ENCODE measurements around the gene AGAP1. TPM values are rescaled to one million over a fixed set of nuclear protein-coding genes. Genes with fewer than 3 reads are reported as not detected.

AGAP1 gene
- total and polyA plus RNA-seq, 7 donors, result 4.2 to 21.6 (median 16.6) TPM

GRCh38 chr2:235555371-235555770, 61.5 kb downstream of the AGAP1 start:
- Histone ChIP-seq H3K9me3 (no peaks in the 10 kb centered on the region), H3K36me3 (ENCODE audit: insufficient read depth in 1 of 2, low read depth in 1 of 2) (no peaks in the 10 kb centered on the region), H3K4me1 (peaks cover 20% of the 10 kb centered on the region), H3K27me3 (ENCODE audit: insufficient read depth in 3 of 3, low read length in 2 of 3) (no peaks in the 10 kb centered on the region), H3K27ac (no peak overlapping the region), H3K4me3 (no peak overlapping the region)
- intact Hi-C loops (cut with DNase I), result no loop called here
- TF ChIP-seq CTCF (IDR thresholded peaks at IDR 0.05), result no peak
- DNase-seq (no peak), ATAC-seq (no peak)
- WGBS, 3 donors, result 61 to 64% (median 63%) methylated on average over 6 of the region's 6 CpGs

- H3K27me3 ChIP-seq (ENCODE audit: insufficient read depth in 3 of 3, low read length in 2 of 3), result no peaks in the 10 kb centered on the region
- H3K36me3 ChIP-seq (ENCODE audit: insufficient read depth in 1 of 2, low read depth in 1 of 2), result no peaks in the 10 kb centered on the region
- no peaks in the 10 kb centered on the region for H3K9me3 ChIP-seq
- WGBS, 3 donors, result 90 to 95% (median 91%) methylated on average over 3 of the region's 3 CpGs
- H3K27ac ChIP-seq, result no peak overlapping the region
- ATAC-seq (no peak), DNase-seq (no peak)
- H3K4me1 ChIP-seq, result peaks cover 20% of the 10 kb centered on the region
- no peak for TF ChIP-seq CTCF (IDR thresholded peaks at IDR 0.05)
- intact Hi-C loops (cut with DNase I), result no loop called here
- no peak overlapping the region for H3K4me3 ChIP-seq
Measured at GRCh38 chr2:235556086-235556485, 62.2 kb downstream of the AGAP1 start.

GRCh38 chr2:235556901-235557300, 63.1 kb downstream of the AGAP1 start:
- WGBS, 3 donors, result 91 to 97% (median 96%) methylated on average over 8 of the region's 8 CpGs
- Histone ChIP-seq H3K4me1 (peaks cover 13% of the 10 kb centered on the region), H3K27me3 (ENCODE audit: insufficient read depth in 3 of 3, low read length in 2 of 3) (no peaks in the 10 kb centered on the region), H3K27ac (no peak overlapping the region), H3K36me3 (ENCODE audit: insufficient read depth in 1 of 2, low read depth in 1 of 2) (no peaks in the 10 kb centered on the region), H3K4me3 (no peak overlapping the region), H3K9me3 (no peaks in the 10 kb centered on the region)
- intact Hi-C loops (cut with DNase I), result no loop called here
- DNase-seq (no peak), ATAC-seq (no peak)
- no peak for TF ChIP-seq CTCF (IDR thresholded peaks at IDR 0.05)

GRCh38 chr2:235557903-235558302, 64.1 kb downstream of the AGAP1 start:
- intact Hi-C loops (cut with DNase I), result no loop called here
- no peaks in the 10 kb centered on the region for H3K9me3 ChIP-seq
- H3K27me3 ChIP-seq (ENCODE audit: insufficient read depth in 3 of 3, low read length in 2 of 3), result no peaks in the 10 kb centered on the region
- 94 to 97% (median 95%) methylated on average over 9 of the region's 9 CpGs for WGBS, 3 donors
- H3K4me3 ChIP-seq, result no peak overlapping the region
- no peak for TF ChIP-seq CTCF (IDR thresholded peaks at IDR 0.05)
- no peaks in the 10 kb centered on the region for H3K36me3 ChIP-seq (ENCODE audit: insufficient read depth in 1 of 2, low read depth in 1 of 2)
- H3K27ac ChIP-seq, result no peak overlapping the region
- DNase-seq (no peak), ATAC-seq (no peak)
- H3K4me1 ChIP-seq, result peaks cover 5% of the 10 kb centered on the region

- ATAC-seq (no peak), DNase-seq (no peak)
- Histone ChIP-seq H3K4me1 (peaks cover 12% of the 10 kb centered on the region), H3K27ac (no peak overlapping the region), H3K36me3 (ENCODE audit: insufficient read depth in 1 of 2, low read depth in 1 of 2) (no peaks in the 10 kb centered on the region), H3K27me3 (ENCODE audit: insufficient read depth in 3 of 3, low read length in 2 of 3) (no peaks in the 10 kb centered on the region), H3K9me3 (no peaks in the 10 kb centered on the region), H3K4me3 (no peak overlapping the region)
- TF ChIP-seq CTCF (IDR thresholded peaks at IDR 0.05), result no peak
- intact Hi-C loops (cut with DNase I), result no loop called here
- 81 to 92% (median 89%) methylated on average over 8 of the region's 8 CpGs for WGBS, 3 donors
Measured at GRCh38 chr2:235558572-235558971, 64.7 kb downstream of the AGAP1 start.
